ENCODE measurements around the gene DHRS7B. TPM values are rescaled to one million over a fixed set of nuclear protein-coding genes. Genes with fewer than 3 reads are reported as not detected.

The DHRS7B gene
- total and polyA plus RNA-seq, 9 of the 15 experiments (the other 6 are each of a cell fraction or from before 2014, with no cell fraction given) = 8.0 to 30.7 (median 14.8) TPM

- 88% methylated on average over 5 of the region's 5 CpGs for WGBS (ENCODE audit: insufficient coverage, low coverage, missing lambda C conversion rate)
- H3K9me3 ChIP-seq (replicated peaks; ENCODE audit: control insufficient read depth, insufficient read depth, low read depth, low read length) = no peaks in the 10 kb centered on the region
These were observed 74.5 kb downstream of the DHRS7B start for GRCh38 chr17:21201298-21201595.

More at GRCh38 chr17:21201298-21201595, 74.5 kb downstream of the DHRS7B start:
- intact Hi-C loops (cut with micrococcal nuclease) (no loop called here), in situ Hi-C loops (cut with MboI) (no loop called here)
- no peak overlapping the region for H3K27ac ChIP-seq (ENCODE audit: extremely low read depth, low read depth, low read length)
- ChIA-PET CTCF (ENCODE audit: low intra/inter-chr PET ratio) (no interaction called here), POLR2A (interaction anchor here (1.0 to 3.1 kb wide), 2 partner anchors 11 to 15 kb away, joined by 3 to 22 read pairs; partner anchors contain the start of gene TMEM11)
- no peak for ATAC-seq
- peaks cover 75% of the 10 kb centered on the region for H3K79me2 ChIP-seq (ENCODE audit: control insufficient read depth, insufficient read depth, low read length)
- no peak for FAIRE-seq
- H3K4me3 ChIP-seq = no peak overlapping the region
- H3K36me3 ChIP-seq (ENCODE audit: control insufficient read depth, insufficient read depth, low read length) = peaks cover 22% of the 10 kb centered on the region; the same call in 2 of the 3 replicates
- peaks cover 52% of the 10 kb centered on the region for H4K20me1 ChIP-seq (replicated peaks; ENCODE audit: control insufficient read depth, insufficient read depth, low read length)
- peaks cover 0 to 32% of the 10 kb centered on the region in 2 experiments; a peak in 4 of 5 replicates for H3K4me1 ChIP-seq (replicated peaks in 1 of 2; ENCODE audit: control insufficient read depth in 2 of 2, insufficient read depth in 2 of 2, low read length in 2 of 2)
- no TSS peak for BruUV-seq (replicated peaks)
- no peak overlapping the region for H3K4me2 ChIP-seq (ENCODE audit: insufficient read depth, low read length)
- TF ChIP-seq TAF7 (tag; IDR thresholded peaks at IDR 0.05) = no peak
- no peak for TF ChIP-seq CSDE1 (IDR thresholded peaks at IDR 0.05)
- TF ChIP-seq E2F4 (CRISPR knock-in tag; IDR thresholded peaks at IDR 0.05; ENCODE audit: low read depth) = no peak
- no peak for TF ChIP-seq FOXK2 (conservative IDR thresholded peaks at IDR 0.05 in 1 of 2, IDR thresholded peaks at IDR 0.05 in 1 of 2; ENCODE audit: low read depth in 2 of 2)
- no peak for TF ChIP-seq TAF15 (IDR thresholded peaks at IDR 0.05; ENCODE audit: low read depth, low read length)
- TF ChIP-seq, protein P1, sequence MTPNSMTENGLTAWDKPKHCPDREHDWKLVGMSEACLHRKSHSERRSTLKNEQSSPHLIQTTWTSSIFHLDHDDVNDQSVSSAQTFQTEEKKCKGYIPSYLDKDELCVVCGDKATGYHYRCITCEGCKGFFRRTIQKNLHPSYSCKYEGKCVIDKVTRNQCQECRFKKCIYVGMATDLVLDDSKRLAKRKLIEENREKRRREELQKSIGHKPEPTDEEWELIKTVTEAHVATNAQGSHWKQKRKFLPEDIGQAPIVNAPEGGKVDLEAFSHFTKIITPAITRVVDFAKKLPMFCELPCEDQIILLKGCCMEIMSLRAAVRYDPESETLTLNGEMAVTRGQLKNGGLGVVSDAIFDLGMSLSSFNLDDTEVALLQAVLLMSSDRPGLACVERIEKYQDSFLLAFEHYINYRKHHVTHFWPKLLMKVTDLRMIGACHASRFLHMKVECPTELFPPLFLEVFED (CRISPR knock-in tag; conservative IDR thresholded peaks at IDR 0.05) = no peak
- no peak for TF ChIP-seq NCOA4 (IDR thresholded peaks at IDR 0.05; ENCODE audit: partially characterized antibody)
- TF ChIP-seq COPS2 (conservative IDR thresholded peaks at IDR 0.05) = no peak
- TF ChIP-seq MAZ (CRISPR knock-in tag; conservative IDR thresholded peaks at IDR 0.05 in 1 of 2, IDR thresholded peaks at IDR 0.05 in 1 of 2) = no peak
- TF ChIP-seq CREBBP (IDR thresholded peaks at IDR 0.05; ENCODE audit: low read depth, low read length) = no peak
- no peak for TF ChIP-seq CHD4 (IDR thresholded peaks at IDR 0.05; ENCODE audit: insufficient read depth, insufficient replicate concordance, low read depth, low read length, poor library complexity, severe bottlenecking)
- no peak for TF ChIP-seq CAMTA2 (CRISPR knock-in tag; conservative IDR thresholded peaks at IDR 0.05)
- TF ChIP-seq MTA3 (IDR thresholded peaks at IDR 0.05; ENCODE audit: borderline replicate concordance) = no peak
- no peak overlapping the region for H2AFZ ChIP-seq (ENCODE audit: low read depth, low read length)
- DNase-seq (ENCODE audit: extremely low read depth in 1 of 4, low spot score in 3 of 4) = no peak
- H3K9me1 ChIP-seq (ENCODE audit: control insufficient read depth, insufficient read depth, low read length) = peaks cover 9% of the 10 kb centered on the region
- no peaks in the 10 kb centered on the region for H3K27me3 ChIP-seq (ENCODE audit: control insufficient read depth in 2 of 2, insufficient read depth in 2 of 2, low read length in 2 of 2)
- H3K9ac ChIP-seq (ENCODE audit: insufficient read depth in 1 of 2, low read depth in 2 of 2, low read length in 2 of 2) = no peak overlapping the region
